ENCODE measurements around the gene ZSCAN5C. TPM values are rescaled to one million over a fixed set of nuclear protein-coding genes. Genes with fewer than 3 reads are reported as not detected.

Gene ZSCAN5C
- not detected in 2 replicates for total RNA-seq (2012; rRNA removed)

DNA sequence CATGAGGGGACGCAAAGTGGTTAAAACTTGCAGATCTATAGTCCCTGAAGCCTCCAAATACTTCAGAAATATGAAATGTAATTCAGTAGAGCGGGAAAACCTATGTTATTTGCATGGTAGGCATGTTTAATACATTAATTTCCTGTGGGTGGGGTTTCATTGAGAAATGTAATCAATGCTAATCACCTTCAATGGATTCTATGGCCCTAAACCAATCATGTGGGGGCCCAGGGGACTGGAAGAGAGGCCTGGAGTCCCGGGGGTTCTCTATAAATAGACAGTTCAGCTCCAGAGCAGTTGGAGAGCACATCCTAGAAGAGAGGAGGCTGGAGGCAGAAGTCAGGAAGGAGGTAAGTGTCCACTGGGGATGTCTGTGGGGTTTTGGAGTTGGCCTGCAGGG is at the start of gene ZSCAN5C:
Gene ZSCAN5C (plus strand): TSS at position 301 of the 400 bp plus-strand sequence. CDS start 3,641 bp downstream, outside the sequence.
- H3K9ac ChIP-seq (ENCODE audit: low read depth, low read length) = no peak within 1 kb of the TSS
- no peaks in the 10 kb centered on the region for H3K4me1 ChIP-seq (ENCODE audit: control insufficient read depth, insufficient read depth, low read length)
- no peak within 1 kb of the TSS for H3K4me3 ChIP-seq (ENCODE audit: low read length)
- H3K9me3 ChIP-seq (replicated peaks; ENCODE audit: low read length) = no peaks in the 10 kb centered on the region
- no peaks in the 10 kb centered on the region for H3K36me3 ChIP-seq (ENCODE audit: insufficient read depth, low read length)
- no peak within 1 kb of the TSS for H3K4me2 ChIP-seq (ENCODE audit: low read length)
- no peaks in the 10 kb centered on the region for H3K27me3 ChIP-seq (ENCODE audit: control insufficient read depth, insufficient read depth, low read length)

GRCh38 chr19:56152644-56153043 is 49.4 kb upstream of the ZSCAN5C start:
- no peak overlapping the region for H3K4me3 ChIP-seq (ENCODE audit: low read length)
- no peaks in the 10 kb centered on the region for H3K9me3 ChIP-seq (replicated peaks; ENCODE audit: low read length)
- no peaks in the 10 kb centered on the region for H3K27me3 ChIP-seq (ENCODE audit: control insufficient read depth, insufficient read depth, low read length)
- no peaks in the 10 kb centered on the region for H3K4me1 ChIP-seq (ENCODE audit: control insufficient read depth, insufficient read depth, low read length)
- H3K9ac ChIP-seq (ENCODE audit: low read depth, low read length) = no peak overlapping the region
- H3K36me3 ChIP-seq (ENCODE audit: insufficient read depth, low read length) = peaks cover 16% of the 10 kb centered on the region
- no peak overlapping the region for H3K4me2 ChIP-seq (ENCODE audit: low read length)

DNA sequence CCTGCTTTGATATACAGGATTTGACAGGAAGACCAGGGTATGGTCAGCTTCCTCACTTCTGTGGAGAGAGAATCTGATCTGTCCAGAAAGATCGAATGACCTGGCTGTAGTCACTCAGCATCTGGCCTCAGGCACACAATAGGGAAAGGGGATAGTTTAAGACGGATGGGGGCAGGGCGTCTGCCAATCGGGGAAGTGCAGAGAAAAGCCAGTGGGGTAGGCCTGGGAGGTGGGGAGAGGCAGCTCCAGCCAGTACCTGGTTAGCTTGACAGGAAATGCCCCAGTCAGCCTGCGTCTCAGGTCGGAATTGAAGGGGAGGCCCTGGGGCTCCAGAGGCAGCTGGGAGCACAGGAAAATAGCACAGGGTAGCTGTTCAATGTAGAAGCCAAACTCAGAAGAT is 48.6 kb upstream of the ZSCAN5C start:
- Histone ChIP-seq H3K9ac (ENCODE audit: low read depth, low read length) (no peak overlapping the region), H3K4me1 (ENCODE audit: control insufficient read depth, insufficient read depth, low read length) (no peaks in the 10 kb centered on the region), H3K36me3 (ENCODE audit: insufficient read depth, low read length) (peaks cover 16% of the 10 kb centered on the region), H3K4me3 (ENCODE audit: low read length) (no peak overlapping the region), H3K27me3 (ENCODE audit: control insufficient read depth, insufficient read depth, low read length) (no peaks in the 10 kb centered on the region), H3K9me3 (replicated peaks; ENCODE audit: low read length) (no peaks in the 10 kb centered on the region), H3K4me2 (ENCODE audit: low read length) (no peak overlapping the region)

- H3K9me3 ChIP-seq (replicated peaks; ENCODE audit: low read length) = no peaks in the 10 kb centered on the region
- H3K36me3 ChIP-seq (ENCODE audit: insufficient read depth, low read length) = peaks cover 24% of the 10 kb centered on the region
- no peak overlapping the region for H3K4me3 ChIP-seq (ENCODE audit: low read length)
- no peak overlapping the region for H3K4me2 ChIP-seq (ENCODE audit: low read length)
- no peaks in the 10 kb centered on the region for H3K4me1 ChIP-seq (ENCODE audit: control insufficient read depth, insufficient read depth, low read length)
- no peaks in the 10 kb centered on the region for H3K27me3 ChIP-seq (ENCODE audit: control insufficient read depth, insufficient read depth, low read length)
- no peak overlapping the region for H3K9ac ChIP-seq (ENCODE audit: low read depth, low read length)
Measured at GRCh38 chr19:56155124-56155687, 46.9 kb upstream of the ZSCAN5C start.

- H3K27me3 ChIP-seq (ENCODE audit: control insufficient read depth, insufficient read depth, low read length) = no peaks in the 10 kb centered on the region
- H3K4me3 ChIP-seq (ENCODE audit: low read length) = no peak overlapping the region
- H3K9ac ChIP-seq (ENCODE audit: low read depth, low read length) = no peak overlapping the region
- peaks cover 24% of the 10 kb centered on the region for H3K36me3 ChIP-seq (ENCODE audit: insufficient read depth, low read length)
- no peak overlapping the region for H3K4me2 ChIP-seq (ENCODE audit: low read length)
- H3K9me3 ChIP-seq (replicated peaks; ENCODE audit: low read length) = no peaks in the 10 kb centered on the region
- H3K4me1 ChIP-seq (ENCODE audit: control insufficient read depth, insufficient read depth, low read length) = no peaks in the 10 kb centered on the region
Measured at GRCh38 chr19:56156768-56157167, 45.3 kb upstream of the ZSCAN5C start.

DNA sequence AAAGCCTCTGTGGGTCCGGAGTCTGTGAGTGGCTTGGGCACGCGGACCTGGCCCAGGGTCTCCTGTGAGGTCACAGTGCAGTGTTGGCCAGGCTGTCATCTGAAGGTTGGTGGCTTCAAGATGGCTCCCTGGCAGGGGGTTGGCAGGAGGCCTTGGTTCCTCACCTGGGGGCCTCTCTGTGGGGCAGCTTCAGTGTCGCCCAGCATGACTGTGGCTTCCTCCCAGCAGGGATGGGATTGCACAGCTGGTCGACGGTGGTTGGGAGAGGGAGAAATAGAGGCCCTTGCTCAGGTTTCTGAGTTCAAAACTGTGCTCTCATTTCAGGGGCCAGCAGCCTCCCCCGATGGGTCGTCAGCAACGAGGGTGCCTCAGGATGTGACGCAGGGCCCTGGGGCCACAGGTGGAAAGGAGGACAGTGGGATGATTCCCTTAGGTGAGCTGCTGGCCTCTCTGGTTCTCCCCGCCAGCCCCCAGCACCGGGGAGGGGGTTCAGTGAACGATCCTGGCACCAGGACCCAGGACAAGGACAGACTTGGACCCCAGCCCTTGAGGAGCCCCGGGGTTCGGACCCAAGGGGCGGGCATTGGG is 43.8 kb upstream of the ZSCAN5C start:
- H3K4me1 ChIP-seq (ENCODE audit: control insufficient read depth, insufficient read depth, low read length) = no peaks in the 10 kb centered on the region
- no peak overlapping the region for H3K4me3 ChIP-seq (ENCODE audit: low read length)
- no peak overlapping the region for H3K4me2 ChIP-seq (ENCODE audit: low read length)
- no peaks in the 10 kb centered on the region for H3K9me3 ChIP-seq (replicated peaks; ENCODE audit: low read length)
- H3K27me3 ChIP-seq (ENCODE audit: control insufficient read depth, insufficient read depth, low read length) = no peaks in the 10 kb centered on the region
- peaks cover 24% of the 10 kb centered on the region for H3K36me3 ChIP-seq (ENCODE audit: insufficient read depth, low read length)
- no peak overlapping the region for H3K9ac ChIP-seq (ENCODE audit: low read depth, low read length)

GRCh38 chr19:56159009-56159559 is 43.0 kb upstream of the ZSCAN5C start:
- no peak overlapping the region for H3K9ac ChIP-seq (ENCODE audit: low read depth, low read length)
- no peak overlapping the region for H3K4me2 ChIP-seq (ENCODE audit: low read length)
- peaks cover 24% of the 10 kb centered on the region for H3K36me3 ChIP-seq (ENCODE audit: insufficient read depth, low read length)
- no peak overlapping the region for H3K4me3 ChIP-seq (ENCODE audit: low read length)
- H3K9me3 ChIP-seq (replicated peaks; ENCODE audit: low read length) = no peaks in the 10 kb centered on the region
- no peaks in the 10 kb centered on the region for H3K4me1 ChIP-seq (ENCODE audit: control insufficient read depth, insufficient read depth, low read length)
- no peaks in the 10 kb centered on the region for H3K27me3 ChIP-seq (ENCODE audit: control insufficient read depth, insufficient read depth, low read length)

- no peaks in the 10 kb centered on the region for H3K27me3 ChIP-seq (ENCODE audit: control insufficient read depth, insufficient read depth, low read length)
- no peaks in the 10 kb centered on the region for H3K4me1 ChIP-seq (ENCODE audit: control insufficient read depth, insufficient read depth, low read length)
- no peak overlapping the region for H3K4me3 ChIP-seq (ENCODE audit: low read length)
- no peak overlapping the region for H3K9ac ChIP-seq (ENCODE audit: low read depth, low read length)
- H3K9me3 ChIP-seq (replicated peaks; ENCODE audit: low read length) = no peaks in the 10 kb centered on the region
- no peak overlapping the region for H3K4me2 ChIP-seq (ENCODE audit: low read length)
- H3K36me3 ChIP-seq (ENCODE audit: insufficient read depth, low read length) = peaks cover 24% of the 10 kb centered on the region
Measured at GRCh38 chr19:56159622-56160271, 42.3 kb upstream of the ZSCAN5C start.

DNA sequence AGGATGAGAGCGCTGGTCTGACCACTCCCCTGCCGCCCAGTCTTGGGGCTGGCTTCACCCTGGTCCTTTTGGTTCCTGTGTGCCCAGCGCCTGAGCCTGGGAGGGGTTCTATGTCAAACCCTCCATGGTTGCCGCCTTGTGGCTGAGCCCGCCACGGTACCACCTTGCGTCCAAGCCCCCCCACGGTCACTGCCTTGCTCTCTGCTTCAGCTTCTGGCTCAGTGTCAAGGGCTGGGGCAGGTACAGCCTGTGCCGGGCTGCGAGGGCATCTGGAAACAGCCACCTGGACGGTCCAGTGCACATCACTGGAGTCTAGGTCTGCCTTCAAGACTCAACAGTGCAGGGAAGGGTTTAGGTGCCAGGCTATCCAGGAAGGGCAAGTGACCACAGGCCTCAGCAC is 40.5 kb upstream of the ZSCAN5C start:
- Histone ChIP-seq H3K4me3 (ENCODE audit: low read length) (no peak overlapping the region), H3K9me3 (replicated peaks; ENCODE audit: low read length) (no peaks in the 10 kb centered on the region), H3K9ac (ENCODE audit: low read depth, low read length) (no peak overlapping the region), H3K4me2 (ENCODE audit: low read length) (no peak overlapping the region), H3K27me3 (ENCODE audit: control insufficient read depth, insufficient read depth, low read length) (no peaks in the 10 kb centered on the region), H3K36me3 (ENCODE audit: insufficient read depth, low read length) (peaks cover 24% of the 10 kb centered on the region), H3K4me1 (ENCODE audit: control insufficient read depth, insufficient read depth, low read length) (no peaks in the 10 kb centered on the region)

DNA sequence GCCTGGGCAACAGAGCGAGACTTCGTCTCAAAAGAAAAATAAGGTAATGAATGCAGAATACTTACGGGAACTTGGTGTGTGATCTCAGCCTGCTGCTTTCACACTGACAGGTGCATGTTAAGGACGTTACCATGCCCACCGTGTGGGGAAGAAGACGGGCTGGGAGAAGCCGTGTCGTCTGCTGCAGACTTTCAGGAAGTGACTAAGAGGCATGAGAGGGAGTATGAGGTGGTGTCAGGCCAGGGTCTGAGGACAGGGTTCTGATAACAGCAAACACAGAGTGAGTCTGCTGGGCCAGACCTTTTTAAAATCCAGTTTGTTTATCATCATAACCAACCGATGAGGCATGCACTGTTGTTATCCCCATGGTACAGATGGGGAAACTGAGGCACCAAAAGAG is 39.8 kb upstream of the ZSCAN5C start:
- peaks cover 20% of the 10 kb centered on the region for H3K36me3 ChIP-seq (ENCODE audit: insufficient read depth, low read length)
- H3K27me3 ChIP-seq (ENCODE audit: control insufficient read depth, insufficient read depth, low read length) = no peaks in the 10 kb centered on the region
- H3K9me3 ChIP-seq (replicated peaks; ENCODE audit: low read length) = no peaks in the 10 kb centered on the region
- H3K4me2 ChIP-seq (ENCODE audit: low read length) = no peak overlapping the region
- H3K4me1 ChIP-seq (ENCODE audit: control insufficient read depth, insufficient read depth, low read length) = no peaks in the 10 kb centered on the region
- no peak overlapping the region for H3K4me3 ChIP-seq (ENCODE audit: low read length)
- no peak overlapping the region for H3K9ac ChIP-seq (ENCODE audit: low read depth, low read length)

DNA sequence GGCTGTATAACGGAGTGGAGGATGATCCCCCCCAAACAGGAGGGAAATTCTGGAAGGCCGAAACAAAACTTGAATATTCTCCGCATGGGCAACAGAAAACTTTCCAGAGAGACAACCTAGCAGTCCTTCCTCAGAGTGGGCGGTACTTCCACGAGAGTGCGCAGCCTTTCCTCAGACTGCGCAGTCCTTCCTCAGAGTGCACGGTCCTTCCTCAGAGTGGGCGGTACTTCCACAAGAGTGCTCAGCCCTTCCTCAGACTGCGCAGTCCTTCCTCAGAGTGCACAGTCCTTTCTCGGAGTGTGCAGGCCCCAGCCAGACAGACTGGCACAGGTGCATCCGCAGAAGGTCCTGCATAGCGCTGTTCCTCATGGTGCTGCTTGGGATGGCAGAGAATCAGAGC is 39.0 kb upstream of the ZSCAN5C start:
- Histone ChIP-seq H3K9ac (ENCODE audit: low read depth, low read length) (no peak overlapping the region), H3K9me3 (replicated peaks; ENCODE audit: low read length) (no peaks in the 10 kb centered on the region), H3K27me3 (ENCODE audit: control insufficient read depth, insufficient read depth, low read length) (no peaks in the 10 kb centered on the region), H3K36me3 (ENCODE audit: insufficient read depth, low read length) (peaks cover 17% of the 10 kb centered on the region), H3K4me3 (ENCODE audit: low read length) (no peak overlapping the region), H3K4me2 (ENCODE audit: low read length) (no peak overlapping the region), H3K4me1 (ENCODE audit: control insufficient read depth, insufficient read depth, low read length) (no peaks in the 10 kb centered on the region)
